Measurements from ENCODE around the gene CNTF. TPM values are rescaled to one million over a fixed set of nuclear protein-coding genes. Genes with fewer than 3 reads are reported as not detected.

CNTF gene
- polyA plus RNA-seq, 1 of the 3 experiments (the other 2 are of a cell fraction) = 0.87 TPM

GRCh38 chr11:58632510-58632909 is 10.0 kb downstream of the CNTF start:
- Histone ChIP-seq H3K4me3 (ENCODE audit: low read depth in 2 of 2, low read length in 1 of 2) (no peak overlapping the region), H3K4me2 (no peak overlapping the region), H3K36me3 (replicated peaks in 1 of 2; ENCODE audit: control insufficient read depth in 1 of 2, insufficient read depth in 2 of 2, low read length in 1 of 2) (peaks cover 0 to 3% of the 10 kb centered on the region in 2 experiments), H3K9me3 (no peaks in the 10 kb centered on the region), H2AFZ (ENCODE audit: low read depth) (no peak overlapping the region), H3K9me2 (no peaks in the 10 kb centered on the region), H4K20me1 (ENCODE audit: insufficient read depth) (no peaks in the 10 kb centered on the region), H3F3A (replicated peaks; ENCODE audit: insufficient read depth) (peaks cover 5% of the 10 kb centered on the region), H3K79me2 (ENCODE audit: insufficient read depth) (no peaks in the 10 kb centered on the region), H3K4me1 (ENCODE audit: control insufficient read depth in 1 of 2, insufficient read depth in 2 of 2, low read depth in 1 of 2, low read length in 1 of 2) (peaks cover 0 to 9% of the 10 kb centered on the region in 2 experiments; a peak in 1 of 4 replicates), H3K27ac (ENCODE audit: low read depth in 2 of 2, low read length in 1 of 2) (no peak overlapping the region), H3K9ac (no peak overlapping the region), H3K27me3 (ENCODE audit: insufficient read depth) (no peaks in the 10 kb centered on the region)
- no peak for DNase-seq
- TF ChIP-seq FOXJ3 (CRISPR knock-in tag; IDR thresholded peaks at IDR 0.05) (no peak), TEAD4 (IDR thresholded peaks at IDR 0.05; ENCODE audit: borderline replicate concordance, insufficient read depth) (no peak), EP300 (IDR thresholded peaks at IDR 0.05; ENCODE audit: borderline replicate concordance in 1 of 2, low read depth in 1 of 2, low read length in 1 of 2) (no peak), JUND (IDR thresholded peaks at IDR 0.05) (no peak), TAF1 (IDR thresholded peaks at IDR 0.05; ENCODE audit: borderline replicate concordance, low read depth, low read length) (no peak)
- TF ChIP-seq, protein P1, sequence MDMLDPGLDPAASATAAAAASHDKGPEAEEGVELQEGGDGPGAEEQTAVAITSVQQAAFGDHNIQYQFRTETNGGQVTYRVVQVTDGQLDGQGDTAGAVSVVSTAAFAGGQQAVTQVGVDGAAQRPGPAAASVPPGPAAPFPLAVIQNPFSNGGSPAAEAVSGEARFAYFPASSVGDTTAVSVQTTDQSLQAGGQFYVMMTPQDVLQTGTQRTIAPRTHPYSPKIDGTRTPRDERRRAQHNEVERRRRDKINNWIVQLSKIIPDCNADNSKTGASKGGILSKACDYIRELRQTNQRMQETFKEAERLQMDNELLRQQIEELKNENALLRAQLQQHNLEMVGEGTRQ (IDR thresholded peaks at IDR 0.05; ENCODE audit: borderline replicate concordance, low read depth, low read length) = no peak
- ChIA-PET POLR2A (no interaction called here), CTCF (interaction anchor here (1.2 to 1.5 kb wide), 3 partner anchors 22 to 72 kb away, joined by 3 to 4 read pairs (median 3); no protein-coding TSS in a partner anchor)
- WGBS (ENCODE audit: low lambda C conversion rate) = 100% methylated on average over 1 of the region's 1 CpG

GRCh38 chr11:58636587-58636986 is 14.1 kb downstream of the CNTF start:
- CTCF ChIA-PET = interaction anchor here (0.6 to 1.7 kb wide), 4 partner anchors 8 to 18 kb away, joined by 3 to 6 read pairs (median 4); no protein-coding TSS in a partner anchor
- Histone ChIP-seq H3K27me3 (ENCODE audit: insufficient read depth) (peaks cover 5% of the 10 kb centered on the region; the same call in 1 of the 2 replicates), H3K36me3 (replicated peaks in 1 of 2; ENCODE audit: control insufficient read depth in 1 of 2, insufficient read depth in 2 of 2, low read length in 1 of 2) (no peaks in the 10 kb centered on the region), H4K20me1 (ENCODE audit: insufficient read depth) (no peaks in the 10 kb centered on the region), H3K4me1 (ENCODE audit: control insufficient read depth in 1 of 2, insufficient read depth in 2 of 2, low read depth in 1 of 2, low read length in 1 of 2) (no peaks in the 10 kb centered on the region), H3K9ac (no peak overlapping the region), H3K4me2 (no peak overlapping the region), H3K9me3 (no peaks in the 10 kb centered on the region), H3K27ac (ENCODE audit: low read depth in 2 of 2, low read length in 1 of 2) (no peak overlapping the region), H3F3A (replicated peaks; ENCODE audit: insufficient read depth) (no peaks in the 10 kb centered on the region), H3K9me2 (no peaks in the 10 kb centered on the region), H2AFZ (ENCODE audit: low read depth) (no peak overlapping the region), H3K79me2 (ENCODE audit: insufficient read depth) (no peaks in the 10 kb centered on the region), H3K4me3 (ENCODE audit: low read depth in 2 of 2, low read length in 1 of 2) (no peak overlapping the region)
- POLR2A ChIA-PET = no interaction called here
- no peak for DNase-seq
- WGBS (ENCODE audit: low lambda C conversion rate) = 28% methylated on average over 3 of the region's 3 CpGs
- no peak for TF ChIP-seq GABPA (IDR thresholded peaks at IDR 0.05; ENCODE audit: low read depth)
- no peak for TF ChIP-seq NRF1 (IDR thresholded peaks at IDR 0.05; ENCODE audit: low read depth, low read length)
- no peak for TF ChIP-seq MEF2A (IDR thresholded peaks at IDR 0.05; ENCODE audit: borderline replicate concordance, low read depth)
- TF ChIP-seq PBX3 (IDR thresholded peaks at IDR 0.05) = no peak
- no peak for TF ChIP-seq RXRA (IDR thresholded peaks at IDR 0.05; ENCODE audit: borderline replicate concordance, low read depth)
- TF ChIP-seq YY1 (IDR thresholded peaks at IDR 0.05; ENCODE audit: low read depth) = no peak
- TF ChIP-seq RCOR1 (IDR thresholded peaks at IDR 0.05; ENCODE audit: low read length) = no peak
- no peak for TF ChIP-seq TEAD4 (IDR thresholded peaks at IDR 0.05; ENCODE audit: borderline replicate concordance, insufficient read depth)
- no peak for TF ChIP-seq SIN3A (IDR thresholded peaks at IDR 0.05; ENCODE audit: borderline replicate concordance, low read depth, low read length)
- TF ChIP-seq, protein P2, sequence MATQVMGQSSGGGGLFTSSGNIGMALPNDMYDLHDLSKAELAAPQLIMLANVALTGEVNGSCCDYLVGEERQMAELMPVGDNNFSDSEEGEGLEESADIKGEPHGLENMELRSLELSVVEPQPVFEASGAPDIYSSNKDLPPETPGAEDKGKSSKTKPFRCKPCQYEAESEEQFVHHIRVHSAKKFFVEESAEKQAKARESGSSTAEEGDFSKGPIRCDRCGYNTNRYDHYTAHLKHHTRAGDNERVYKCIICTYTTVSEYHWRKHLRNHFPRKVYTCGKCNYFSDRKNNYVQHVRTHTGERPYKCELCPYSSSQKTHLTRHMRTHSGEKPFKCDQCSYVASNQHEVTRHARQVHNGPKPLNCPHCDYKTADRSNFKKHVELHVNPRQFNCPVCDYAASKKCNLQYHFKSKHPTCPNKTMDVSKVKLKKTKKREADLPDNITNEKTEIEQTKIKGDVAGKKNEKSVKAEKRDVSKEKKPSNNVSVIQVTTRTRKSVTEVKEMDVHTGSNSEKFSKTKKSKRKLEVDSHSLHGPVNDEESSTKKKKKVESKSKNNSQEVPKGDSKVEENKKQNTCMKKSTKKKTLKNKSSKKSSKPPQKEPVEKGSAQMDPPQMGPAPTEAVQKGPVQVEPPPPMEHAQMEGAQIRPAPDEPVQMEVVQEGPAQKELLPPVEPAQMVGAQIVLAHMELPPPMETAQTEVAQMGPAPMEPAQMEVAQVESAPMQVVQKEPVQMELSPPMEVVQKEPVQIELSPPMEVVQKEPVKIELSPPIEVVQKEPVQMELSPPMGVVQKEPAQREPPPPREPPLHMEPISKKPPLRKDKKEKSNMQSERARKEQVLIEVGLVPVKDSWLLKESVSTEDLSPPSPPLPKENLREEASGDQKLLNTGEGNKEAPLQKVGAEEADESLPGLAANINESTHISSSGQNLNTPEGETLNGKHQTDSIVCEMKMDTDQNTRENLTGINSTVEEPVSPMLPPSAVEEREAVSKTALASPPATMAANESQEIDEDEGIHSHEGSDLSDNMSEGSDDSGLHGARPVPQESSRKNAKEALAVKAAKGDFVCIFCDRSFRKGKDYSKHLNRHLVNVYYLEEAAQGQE (IDR thresholded peaks at IDR 0.05; ENCODE audit: low read depth, low read length) = no peak
- TF ChIP-seq, protein P3, sequence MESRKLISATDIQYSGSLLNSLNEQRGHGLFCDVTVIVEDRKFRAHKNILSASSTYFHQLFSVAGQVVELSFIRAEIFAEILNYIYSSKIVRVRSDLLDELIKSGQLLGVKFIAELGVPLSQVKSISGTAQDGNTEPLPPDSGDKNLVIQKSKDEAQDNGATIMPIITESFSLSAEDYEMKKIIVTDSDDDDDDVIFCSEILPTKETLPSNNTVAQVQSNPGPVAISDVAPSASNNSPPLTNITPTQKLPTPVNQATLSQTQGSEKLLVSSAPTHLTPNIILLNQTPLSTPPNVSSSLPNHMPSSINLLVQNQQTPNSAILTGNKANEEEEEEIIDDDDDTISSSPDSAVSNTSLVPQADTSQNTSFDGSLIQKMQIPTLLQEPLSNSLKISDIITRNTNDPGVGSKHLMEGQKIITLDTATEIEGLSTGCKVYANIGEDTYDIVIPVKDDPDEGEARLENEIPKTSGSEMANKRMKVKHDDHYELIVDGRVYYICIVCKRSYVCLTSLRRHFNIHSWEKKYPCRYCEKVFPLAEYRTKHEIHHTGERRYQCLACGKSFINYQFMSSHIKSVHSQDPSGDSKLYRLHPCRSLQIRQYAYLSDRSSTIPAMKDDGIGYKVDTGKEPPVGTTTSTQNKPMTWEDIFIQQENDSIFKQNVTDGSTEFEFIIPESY (IDR thresholded peaks at IDR 0.05; ENCODE audit: borderline replicate concordance, low read depth) = no peak
- no peak for TF ChIP-seq JUND (IDR thresholded peaks at IDR 0.05)
- no peak for TF ChIP-seq RFX5 (IDR thresholded peaks at IDR 0.05; ENCODE audit: low read length)
- TF ChIP-seq EP300 (IDR thresholded peaks at IDR 0.05; ENCODE audit: borderline replicate concordance in 1 of 2, low read depth in 1 of 2, low read length in 1 of 2) = no peak

Data from SK-N-SH (cell line).